Spleen (tissue), 11 donors: ENCODE measurements around the gene PFKM. TPM values are rescaled to one million over a fixed set of nuclear protein-coding genes. Genes with fewer than 3 reads are reported as not detected.
A peak's percentile ranks its signal among the peaks of the same experiment; 100 is the strongest.

Source experiments
- DNase-seq: peaks from one replicate; pipeline ENCODE4 v3.0.0-alpha.2; 2020
- H3K27ac ChIP-seq, 8 donors: fragments of 200-600 bp; sonication (generic) in 7 of 8; 1 replicate in 4 of 8; 2 replicates in 4 of 8; pipeline versions ENCODE4 v1.5.0 to v1.8.0; 2016 to 2021; ENCODE audit warnings: inconsistent platforms in 4 of 8, mild to moderate bottlenecking in 4 of 8, moderate library complexity in 1 of 8
- H3K27me3 ChIP-seq, 7 donors: fragments of 200-600 bp; sonication (generic) in 6 of 7; replicated peaks in 1 of 7; 1 replicate in 4 of 7; 2 replicates in 3 of 7; pipeline versions ENCODE4 v1.5.0 to v1.8.0; 2016 to 2021; ENCODE audit warnings: inconsistent platforms in 3 of 7, mild to moderate bottlenecking in 1 of 7
- H3K36me3 ChIP-seq, 6 donors: fragments of 200-600 bp; sonication (generic) in 5 of 6; 1 replicate in 4 of 6; 2 replicates in 2 of 6; pipeline versions ENCODE4 v1.5.0 to v1.8.0; 2016 to 2021; ENCODE audit warnings: inconsistent platforms in 2 of 6
- H3K4me1 ChIP-seq, 6 donors: fragments of 200-600 bp; sonication (generic) in 5 of 6; 1 replicate in 3 of 6; 2 replicates in 3 of 6; pipeline versions ENCODE4 v1.5.0 to v1.8.0; 2016 to 2021; ENCODE audit warnings: inconsistent platforms in 3 of 6
- H3K4me3 ChIP-seq, 8 donors: fragments of 200-600 bp; sonication (generic) in 7 of 8; 1 replicate in 4 of 8; 2 replicates in 4 of 8; pipeline versions ENCODE4 v1.5.0 to v1.8.0; 2016 to 2021; ENCODE audit warnings: inconsistent platforms in 4 of 8, mild to moderate bottlenecking in 4 of 8, moderate library complexity in 2 of 8
- H3K9me3 ChIP-seq, 8 donors: fragments of 200-600 bp; sonication (generic) in 7 of 8; 1 replicate in 4 of 8; 2 replicates in 4 of 8; pipeline versions ENCODE4 v1.5.0 to v1.8.0; 2016 to 2021; ENCODE audit warnings: inconsistent platforms in 4 of 8
- CTCF ChIP-seq, 11 experiments: fragments of 200-600 bp in 7 of 11; fragments of 450-650 bp in 4 of 11; sonication (generic) in 4 of 11; IDR thresholded peaks in 8 of 11; conservative IDR thresholded peaks in 3 of 11; 1 replicate in 7 of 11; 2 replicates in 4 of 11; pipeline versions ENCODE4 v1.4.0 to v1.8.0; 2016 to 2021; ENCODE audit warnings: antibody characterized with exemption in 11 of 11, inconsistent platforms in 4 of 11, mild to moderate bottlenecking in 1 of 11
- POLR2A ChIP-seq, 3 donors: fragments of 450-650 bp; IDR thresholded peaks; one replicate each; pipeline ENCODE4 v1.5.1; 2017; ENCODE audit warnings: antibody characterized with exemption in 3 of 3, mild to moderate bottlenecking in 1 of 3
- POLR2AphosphoS5 ChIP-seq, 3 donors: sonication (generic); formaldehyde crosslinking; IDR thresholded peaks; one replicate each; pipeline ENCODE4 v1.5.1; 2017; ENCODE audit warnings: antibody characterized with exemption in 3 of 3
- WGBS, 5 donors: extraction: QIAGEN DNeasy Blood & Tissue Kit in 3 of 5; methylation state at CpG; one replicate each; pipeline versions ENCODE4 v1.1.5 to v1.1.7; 2013 to 2018; 5-methylcytosine and 5-hydroxymethylcytosine counted together
- intact Hi-C: fragments of 100-400 bp; cut with DNase I; formaldehyde crosslinking; loops from one replicate; pipeline ENCODE4 v1.15.0; 2023; ENCODE audit warnings: low total_unique reads
- microRNA-seq, 3 donors: library from miRNA; unstranded; fragments of <30 nt; microRNA quantifications; one replicate each; pipeline versions ENCODE4 to v1.1.0, GENCODE V29; 2019 to 2020
- polyA plus RNA-seq, 3 donors: library from polyadenylated mRNA; stranded (reverse); fragments of 200-250 nt; gene quantifications; one replicate each; pipeline ENCODE4 v1.2.1, GENCODE V29; 2013
- small RNA-seq, 4 donors: library from RNA; depleted of rRNA; stranded (forward); fragments of <200 nt; gene quantifications; one replicate each; pipeline ENCODE3, GENCODE V24; 2016
- total RNA-seq, 7 donors: library from RNA; depleted of rRNA in 3 of 7; stranded (reverse); fragments of >200 nt in 3 of 7; fragmentation: NEBNext Ultra II Directional in 4 of 7; extraction: Animal tissue kit (Norgen Biotek cat#: 25700) in 4 of 7; gene quantifications; one replicate each; pipeline versions ENCODE4 v1.1.0 to v1.2.1, GENCODE V29; 2016 to 2021
- donor health status: healthy with polysubstance abuse.
- donor health status: DM: no; HTN: no; CAD: no; lungs with moderate emphysema.
- donor health status: DM: no; HTN: no; CAD: no.
- donor health status: Bipolar disorder and iron deficiency.
- donor health status: healthy.
- donor health status: DM: no; HTN: no; CAD: no.
- donor health status: DM: yes; HTN: yes; CAD: no.

Gene PFKM
- total and polyA plus RNA-seq, 10 donors = 13.6 to 52.5 (median 30.7) TPM

- TF ChIP-seq CTCF (IDR thresholded peaks at IDR 0.05 in 8 of 11, conservative IDR thresholded peaks at IDR 0.05 in 3 of 11) = no peak
- no peak for TF ChIP-seq POLR2AphosphoS5 (IDR thresholded peaks at IDR 0.05)
- no peak for TF ChIP-seq POLR2A (IDR thresholded peaks at IDR 0.05)
- no peak for DNase-seq
- H3K27ac ChIP-seq = peak overlapping the region in 1 of 8 donors; percentile 52
- H3K4me3 ChIP-seq = no peak overlapping the region
- no peaks in the 10 kb centered on the region for H3K9me3 ChIP-seq
- intact Hi-C loops = no loop called here
- no peaks in the 10 kb centered on the region for H3K36me3 ChIP-seq
- 63 to 80% (median 71%) methylated on average over 1 of the region's 1 CpG for WGBS, 5 donors
- H3K27me3 ChIP-seq = no peaks in the 10 kb centered on the region
- peaks cover 7 to 39% (median 25%) of the 10 kb centered on the region in 6 donors for H3K4me1 ChIP-seq
Measured at GRCh38 chr12:48194799-48195201, 75.6 kb downstream of the PFKM start.

Small RNAs within 50 kb of the gene (microRNA-seq; reads per million reads assigned to microRNA genes)
- gene MIR6505 = 0 to 0.28 (median 0) reads per million in 3 donors

Small RNAs within 50 kb of the gene (small RNA-seq; reads per million reads assigned to genes)
- gene MIR6505 (0 to 0.06 (median 0) reads per million in 4 donors), gene RNU6-1203P (0 reads per million in 4 donors)

Other genes with a start within 250 kb of the PFKM start
- gene VDR, start 214.4 kb upstream of the PFKM start, total RNA-seq = 10 to 100 TPM in 1 of 7 donors, 1 to 10 TPM in 6; 5.5 to 10.5 (median 6.4) TPM
- under 1 TPM; 0.70 to 0.89 (median 0.83) TPM for gene VDR, start 214.4 kb upstream of the PFKM start, polyA plus RNA-seq
- gene TMEM106C, start 155.8 kb upstream of the PFKM start, total RNA-seq = 100 to 1,000 TPM in 4 of 7 donors, 10 to 100 TPM in 3; 37.6 to 124 (median 109) TPM
- 10 to 100 TPM; 30.1 to 49.1 (median 40.2) TPM for gene TMEM106C, start 155.8 kb upstream of the PFKM start, polyA plus RNA-seq
- under 1 TPM in 3 of 7 donors, not detected in 4; 0.37 to 0.49 (median 0.47) TPM for gene COL2A1, start 114.9 kb upstream of the PFKM start, total RNA-seq
- not detected for gene COL2A1, start 114.9 kb upstream of the PFKM start, polyA plus RNA-seq
- 10 to 100 TPM; 23.3 to 37.4 (median 26.1) TPM for gene SENP1, start 13.3 kb upstream of the PFKM start, total RNA-seq
- gene SENP1, start 13.3 kb upstream of the PFKM start, polyA plus RNA-seq = 1 to 10 TPM; 3.7 to 4.7 (median 4.1) TPM
- gene ASB8, start 38.2 kb downstream of the PFKM start, total RNA-seq = 10 to 100 TPM; 34.7 to 48.8 (median 40.2) TPM
- gene ASB8, start 38.2 kb downstream of the PFKM start, polyA plus RNA-seq = 10 to 100 TPM; 15.7 to 19.4 (median 17.1) TPM
- gene CCDC184, start 64.3 kb downstream of the PFKM start, total RNA-seq = 1 to 10 TPM in 4 of 7 donors, under 1 TPM in 3; 0.73 to 1.7 (median 1.1) TPM
- under 1 TPM; 0.45 to 0.59 (median 0.52) TPM for gene CCDC184, start 64.3 kb downstream of the PFKM start, polyA plus RNA-seq
- gene OR10AD1, start 83.9 kb downstream of the PFKM start, total RNA-seq = not detected
- gene OR10AD1, start 83.9 kb downstream of the PFKM start, polyA plus RNA-seq = not detected
- 10 to 100 TPM; 21.9 to 67.7 (median 37.0) TPM for gene ZNF641, start 231.6 kb downstream of the PFKM start, total RNA-seq
- 1 to 10 TPM; 3.3 to 6.1 (median 3.9) TPM for gene ZNF641, start 231.6 kb downstream of the PFKM start, polyA plus RNA-seq